ENCODE data around the gene LRRFIP1. TPM values are rescaled to one million over a fixed set of nuclear protein-coding genes. Genes with fewer than 3 reads are reported as not detected.

The LRRFIP1 gene
- total and polyA plus RNA-seq, 2 of the 13 experiments (the other 11 are each of a cell fraction or from before 2014, with no cell fraction given): 15.9 to 40.5 TPM

DNA sequence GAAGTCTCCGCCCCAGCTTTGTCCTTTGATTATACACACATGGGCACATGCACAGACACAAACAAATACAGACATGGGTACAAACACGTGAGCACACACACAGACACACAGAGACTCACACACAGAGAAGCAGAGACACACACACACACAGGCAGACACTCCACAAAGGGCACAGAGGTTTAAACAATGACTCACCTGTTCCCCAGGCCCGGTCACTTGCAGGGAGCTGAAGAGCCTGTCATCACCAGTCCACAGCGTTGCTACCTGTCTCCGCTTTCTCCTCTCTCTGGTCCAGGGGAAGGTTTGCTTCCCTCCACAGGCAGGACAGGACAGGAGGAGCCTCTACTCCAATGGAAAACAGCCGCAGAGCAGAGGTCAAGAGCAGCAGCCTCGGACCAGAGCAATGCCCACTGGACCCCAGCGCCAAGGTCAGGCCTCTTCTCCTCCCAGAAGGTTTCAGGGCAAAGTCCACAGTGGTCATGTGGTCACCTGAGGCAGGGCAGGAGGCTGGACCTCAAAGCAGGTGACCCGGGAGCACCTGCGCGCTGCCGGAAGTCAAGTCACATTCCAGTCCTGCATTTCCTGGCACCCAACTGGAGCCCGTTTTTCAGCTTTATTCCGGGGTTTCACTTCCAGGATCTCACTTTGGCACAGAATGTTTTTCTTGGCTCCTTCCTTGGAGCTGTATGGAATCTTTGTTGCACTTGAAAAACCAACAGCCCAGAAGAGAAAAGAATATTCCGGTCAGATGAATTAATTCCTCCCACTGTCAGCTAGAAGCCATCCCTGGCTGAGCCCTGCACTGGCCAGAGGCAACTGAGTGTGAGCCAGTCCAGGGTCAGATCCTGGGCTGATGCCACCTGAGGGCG is 36.9 kb upstream of the LRRFIP1 start, which contains the start of gene RAB17 (continued):
- TF ChIP-seq, protein P1, sequence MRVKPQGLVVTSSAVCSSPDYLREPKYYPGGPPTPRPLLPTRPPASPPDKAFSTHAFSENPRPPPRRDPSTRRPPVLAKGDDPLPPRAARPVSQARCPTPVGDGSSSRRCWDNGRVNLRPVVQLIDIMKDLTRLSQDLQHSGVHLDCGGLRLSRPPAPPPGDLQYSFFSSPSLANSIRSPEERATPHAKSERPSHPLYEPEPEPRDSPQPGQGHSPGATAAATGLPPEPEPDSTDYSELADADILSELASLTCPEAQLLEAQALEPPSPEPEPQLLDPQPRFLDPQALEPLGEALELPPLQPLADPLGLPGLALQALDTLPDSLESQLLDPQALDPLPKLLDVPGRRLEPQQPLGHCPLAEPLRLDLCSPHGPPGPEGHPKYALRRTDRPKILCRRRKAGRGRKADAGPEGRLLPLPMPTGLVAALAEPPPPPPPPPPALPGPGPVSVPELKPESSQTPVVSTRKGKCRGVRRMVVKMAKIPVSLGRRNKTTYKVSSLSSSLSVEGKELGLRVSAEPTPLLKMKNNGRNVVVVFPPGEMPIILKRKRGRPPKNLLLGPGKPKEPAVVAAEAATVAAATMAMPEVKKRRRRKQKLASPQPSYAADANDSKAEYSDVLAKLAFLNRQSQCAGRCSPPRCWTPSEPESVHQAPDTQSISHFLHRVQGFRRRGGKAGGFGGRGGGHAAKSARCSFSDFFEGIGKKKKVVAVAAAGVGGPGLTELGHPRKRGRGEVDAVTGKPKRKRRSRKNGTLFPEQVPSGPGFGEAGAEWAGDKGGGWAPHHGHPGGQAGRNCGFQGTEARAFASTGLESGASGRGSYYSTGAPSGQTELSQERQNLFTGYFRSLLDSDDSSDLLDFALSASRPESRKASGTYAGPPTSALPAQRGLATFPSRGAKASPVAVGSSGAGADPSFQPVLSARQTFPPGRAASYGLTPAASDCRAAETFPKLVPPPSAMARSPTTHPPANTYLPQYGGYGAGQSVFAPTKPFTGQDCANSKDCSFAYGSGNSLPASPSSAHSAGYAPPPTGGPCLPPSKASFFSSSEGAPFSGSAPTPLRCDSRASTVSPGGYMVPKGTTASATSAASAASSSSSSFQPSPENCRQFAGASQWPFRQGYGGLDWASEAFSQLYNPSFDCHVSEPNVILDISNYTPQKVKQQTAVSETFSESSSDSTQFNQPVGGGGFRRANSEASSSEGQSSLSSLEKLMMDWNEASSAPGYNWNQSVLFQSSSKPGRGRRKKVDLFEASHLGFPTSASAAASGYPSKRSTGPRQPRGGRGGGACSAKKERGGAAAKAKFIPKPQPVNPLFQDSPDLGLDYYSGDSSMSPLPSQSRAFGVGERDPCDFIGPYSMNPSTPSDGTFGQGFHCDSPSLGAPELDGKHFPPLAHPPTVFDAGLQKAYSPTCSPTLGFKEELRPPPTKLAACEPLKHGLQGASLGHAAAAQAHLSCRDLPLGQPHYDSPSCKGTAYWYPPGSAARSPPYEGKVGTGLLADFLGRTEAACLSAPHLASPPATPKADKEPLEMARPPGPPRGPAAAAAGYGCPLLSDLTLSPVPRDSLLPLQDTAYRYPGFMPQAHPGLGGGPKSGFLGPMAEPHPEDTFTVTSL (CRISPR knock-in tag; IDR thresholded peaks at IDR 0.05; ENCODE audit: borderline replicate concordance): peak; percentile 84; the same call in 1 of the 2 replicates
- TF ChIP-seq KAT2B (IDR thresholded peaks at IDR 0.05; ENCODE audit: borderline replicate concordance, low read depth, low read length) (no peak), AGO2 (optimal IDR thresholded peaks at IDR 0.05; ENCODE audit: low read depth, low read length) (no peak), ZNF333 (CRISPR knock-in tag; IDR thresholded peaks at IDR 0.05; ENCODE audit: borderline replicate concordance) (peak; percentile 60; the same call in 1 of the 2 replicates), ZNF367 (CRISPR knock-in tag; IDR thresholded peaks at IDR 0.05; ENCODE audit: borderline replicate concordance) (no peak; the same call in 1 of the 2 replicates), ZNF12 (CRISPR knock-in tag; IDR thresholded peaks at IDR 0.05) (no peak), ZNF350 (CRISPR knock-in tag; IDR thresholded peaks at IDR 0.05; ENCODE audit: borderline replicate concordance, low read depth) (peak; percentile 98), ZNF33B (CRISPR knock-in tag; IDR thresholded peaks at IDR 0.05) (0 out of 2 replicates have a peak, but pooled peaks have one; percentile 61), SUZ12 (IDR thresholded peaks at IDR 0.05; ENCODE audit: low read depth, low read length) (no peak), TRIM22 (IDR thresholded peaks at IDR 0.05) (no peak), ZNF670 (CRISPR knock-in tag; IDR thresholded peaks at IDR 0.05; ENCODE audit: borderline replicate concordance) (peak; percentile 95)
- TF ChIP-seq, protein P2, sequence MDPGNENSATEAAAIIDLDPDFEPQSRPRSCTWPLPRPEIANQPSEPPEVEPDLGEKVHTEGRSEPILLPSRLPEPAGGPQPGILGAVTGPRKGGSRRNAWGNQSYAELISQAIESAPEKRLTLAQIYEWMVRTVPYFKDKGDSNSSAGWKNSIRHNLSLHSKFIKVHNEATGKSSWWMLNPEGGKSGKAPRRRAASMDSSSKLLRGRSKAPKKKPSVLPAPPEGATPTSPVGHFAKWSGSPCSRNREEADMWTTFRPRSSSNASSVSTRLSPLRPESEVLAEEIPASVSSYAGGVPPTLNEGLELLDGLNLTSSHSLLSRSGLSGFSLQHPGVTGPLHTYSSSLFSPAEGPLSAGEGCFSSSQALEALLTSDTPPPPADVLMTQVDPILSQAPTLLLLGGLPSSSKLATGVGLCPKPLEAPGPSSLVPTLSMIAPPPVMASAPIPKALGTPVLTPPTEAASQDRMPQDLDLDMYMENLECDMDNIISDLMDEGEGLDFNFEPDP (CRISPR knock-in tag; conservative IDR thresholded peaks at IDR 0.05): no peak
- TF ChIP-seq, protein P3, sequence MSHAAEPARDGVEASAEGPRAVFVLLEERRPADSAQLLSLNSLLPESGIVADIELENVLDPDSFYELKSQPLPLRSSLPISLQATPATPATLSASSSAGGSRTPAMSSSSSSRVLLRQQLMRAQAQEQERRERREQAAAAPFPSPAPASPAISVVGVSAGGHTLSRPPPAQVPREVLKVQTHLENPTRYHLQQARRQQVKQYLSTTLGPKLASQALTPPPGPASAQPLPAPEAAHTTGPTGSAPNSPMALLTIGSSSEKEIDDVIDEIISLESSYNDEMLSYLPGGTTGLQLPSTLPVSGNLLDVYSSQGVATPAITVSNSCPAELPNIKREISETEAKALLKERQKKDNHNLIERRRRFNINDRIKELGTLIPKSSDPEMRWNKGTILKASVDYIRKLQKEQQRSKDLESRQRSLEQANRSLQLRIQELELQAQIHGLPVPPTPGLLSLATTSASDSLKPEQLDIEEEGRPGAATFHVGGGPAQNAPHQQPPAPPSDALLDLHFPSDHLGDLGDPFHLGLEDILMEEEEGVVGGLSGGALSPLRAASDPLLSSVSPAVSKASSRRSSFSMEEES (CRISPR knock-in tag; IDR thresholded peaks at IDR 0.05): peak; percentile 99
- TF ChIP-seq, protein P4, sequence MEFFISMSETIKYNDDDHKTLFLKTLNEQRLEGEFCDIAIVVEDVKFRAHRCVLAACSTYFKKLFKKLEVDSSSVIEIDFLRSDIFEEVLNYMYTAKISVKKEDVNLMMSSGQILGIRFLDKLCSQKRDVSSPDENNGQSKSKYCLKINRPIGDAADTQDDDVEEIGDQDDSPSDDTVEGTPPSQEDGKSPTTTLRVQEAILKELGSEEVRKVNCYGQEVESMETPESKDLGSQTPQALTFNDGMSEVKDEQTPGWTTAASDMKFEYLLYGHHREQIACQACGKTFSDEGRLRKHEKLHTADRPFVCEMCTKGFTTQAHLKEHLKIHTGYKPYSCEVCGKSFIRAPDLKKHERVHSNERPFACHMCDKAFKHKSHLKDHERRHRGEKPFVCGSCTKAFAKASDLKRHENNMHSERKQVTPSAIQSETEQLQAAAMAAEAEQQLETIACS (CRISPR knock-in tag; IDR thresholded peaks at IDR 0.05): peak; percentile 29; the same call in 1 of the 2 replicates

All from HepG2 (cell line).